Measurements from ENCODE around the gene RBP4. TPM values are rescaled to one million over a fixed set of nuclear protein-coding genes. Genes with fewer than 3 reads are reported as not detected.

RBP4 gene
- total RNA-seq, 1 donor from 2014 or later: 18.6 TPM

DNA sequence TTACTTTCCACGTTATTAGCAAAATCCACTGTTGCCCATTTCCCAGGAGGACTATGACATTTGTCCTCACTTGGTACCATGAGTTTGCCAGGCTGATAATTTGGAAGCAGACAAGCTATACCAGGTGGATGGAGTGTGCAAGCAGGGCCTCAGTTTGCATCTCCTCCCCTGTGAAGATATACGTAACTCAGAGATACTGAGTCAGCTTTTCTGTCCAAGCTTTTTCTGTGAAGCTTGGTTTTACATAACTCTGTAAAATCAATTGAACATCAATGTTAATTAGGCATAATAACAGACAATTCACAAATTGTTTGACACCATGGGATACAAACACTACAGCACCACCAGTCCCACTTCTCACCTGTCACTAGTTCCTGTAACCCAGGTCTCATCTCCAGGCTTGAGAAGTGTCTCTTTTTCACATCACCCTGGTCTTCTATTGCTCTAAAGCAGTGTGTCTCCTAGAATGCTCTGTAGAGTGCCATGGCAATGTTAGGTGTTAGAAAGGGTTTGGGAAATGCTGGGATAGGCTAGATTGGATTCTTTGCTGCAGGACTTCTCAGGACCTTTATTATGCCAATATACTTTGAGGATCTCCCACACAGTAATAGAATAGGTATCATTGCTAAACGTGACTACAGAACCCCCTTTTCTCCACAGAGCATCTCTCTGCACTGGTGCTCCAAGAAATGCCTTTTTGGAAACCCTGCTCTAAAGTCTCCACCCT lies 20.9 kb downstream of the RBP4 start:
- TF ChIP-seq, protein P1, sequence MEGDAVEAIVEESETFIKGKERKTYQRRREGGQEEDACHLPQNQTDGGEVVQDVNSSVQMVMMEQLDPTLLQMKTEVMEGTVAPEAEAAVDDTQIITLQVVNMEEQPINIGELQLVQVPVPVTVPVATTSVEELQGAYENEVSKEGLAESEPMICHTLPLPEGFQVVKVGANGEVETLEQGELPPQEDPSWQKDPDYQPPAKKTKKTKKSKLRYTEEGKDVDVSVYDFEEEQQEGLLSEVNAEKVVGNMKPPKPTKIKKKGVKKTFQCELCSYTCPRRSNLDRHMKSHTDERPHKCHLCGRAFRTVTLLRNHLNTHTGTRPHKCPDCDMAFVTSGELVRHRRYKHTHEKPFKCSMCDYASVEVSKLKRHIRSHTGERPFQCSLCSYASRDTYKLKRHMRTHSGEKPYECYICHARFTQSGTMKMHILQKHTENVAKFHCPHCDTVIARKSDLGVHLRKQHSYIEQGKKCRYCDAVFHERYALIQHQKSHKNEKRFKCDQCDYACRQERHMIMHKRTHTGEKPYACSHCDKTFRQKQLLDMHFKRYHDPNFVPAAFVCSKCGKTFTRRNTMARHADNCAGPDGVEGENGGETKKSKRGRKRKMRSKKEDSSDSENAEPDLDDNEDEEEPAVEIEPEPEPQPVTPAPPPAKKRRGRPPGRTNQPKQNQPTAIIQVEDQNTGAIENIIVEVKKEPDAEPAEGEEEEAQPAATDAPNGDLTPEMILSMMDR (IDR thresholded peaks at IDR 0.05): no peak
- Histone ChIP-seq H3K27ac (no peak overlapping the region), H3K27me3 (no peaks in the 10 kb centered on the region), H3K36me3 (no peaks in the 10 kb centered on the region), H3K9me3 (no peaks in the 10 kb centered on the region), H3K4me3 (no peak overlapping the region), H3K4me1 (no peaks in the 10 kb centered on the region)
- intact Hi-C loops (cut with DNase I): no loop called here
- DNase-seq (no peak), ATAC-seq (no peak)

DNA sequence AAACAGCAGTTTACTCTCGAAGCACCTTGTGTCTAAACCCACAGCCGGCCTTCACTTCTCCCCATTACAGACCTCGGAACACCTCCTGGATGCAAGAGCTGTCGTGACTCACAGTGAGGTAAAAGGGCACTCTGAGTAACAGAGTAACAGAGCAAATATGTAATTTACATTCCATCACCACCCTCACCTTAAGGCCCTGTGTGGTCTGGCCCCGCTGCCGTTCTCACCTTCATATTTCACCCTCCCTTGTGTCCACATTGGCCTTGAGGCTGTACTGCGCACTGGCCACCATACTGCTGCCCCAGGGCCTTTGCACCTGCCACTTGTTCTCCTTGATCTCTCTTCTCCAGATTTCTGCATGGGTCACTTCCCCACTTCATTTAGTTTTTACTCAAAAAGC lies 21.9 kb downstream of the RBP4 start:
- H3K4me3 ChIP-seq: no peak overlapping the region
- no peak overlapping the region for H3K27ac ChIP-seq
- TF ChIP-seq, protein P1 (IDR thresholded peaks at IDR 0.05): no peak
- H3K4me1 ChIP-seq: no peaks in the 10 kb centered on the region
- no peaks in the 10 kb centered on the region for H3K9me3 ChIP-seq
- no peak for DNase-seq
- H3K27me3 ChIP-seq: no peaks in the 10 kb centered on the region
- no peak for ATAC-seq
- intact Hi-C loops (cut with DNase I): no loop called here
- no peaks in the 10 kb centered on the region for H3K36me3 ChIP-seq

- intact Hi-C loops (cut with DNase I): no loop called here
- H3K27ac ChIP-seq: no peak overlapping the region
- TF ChIP-seq, protein P1 (IDR thresholded peaks at IDR 0.05): no peak
- H3K9me3 ChIP-seq: no peaks in the 10 kb centered on the region
- H3K4me3 ChIP-seq: no peak overlapping the region
- H3K27me3 ChIP-seq: no peaks in the 10 kb centered on the region
- no peaks in the 10 kb centered on the region for H3K36me3 ChIP-seq
- no peak for ATAC-seq
- DNase-seq: no peak
- peaks cover 9% of the 10 kb centered on the region for H3K4me1 ChIP-seq
Measured at GRCh38 chr10:93577565-93577964, 23.5 kb downstream of the RBP4 start.

DNA sequence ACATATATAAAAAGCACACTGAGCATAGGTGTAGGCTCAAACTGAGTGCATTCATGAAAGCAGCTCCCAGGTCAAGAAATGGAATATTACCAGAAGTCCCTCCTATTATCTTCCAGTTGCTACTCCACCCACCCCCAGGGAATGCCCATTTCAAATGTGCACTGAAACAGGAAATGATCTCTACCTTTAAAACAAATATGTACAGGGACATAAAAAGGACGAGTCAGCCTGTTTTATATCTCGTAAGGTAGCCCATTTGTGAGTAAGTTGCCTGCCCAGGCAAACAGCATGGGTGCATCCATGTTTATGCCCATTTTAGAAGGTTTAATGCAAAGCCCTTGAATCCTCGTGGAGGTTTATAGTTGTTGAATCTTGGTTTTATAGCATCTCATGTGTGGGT lies 24.1 kb downstream of the RBP4 start:
- no peak overlapping the region for H3K4me3 ChIP-seq
- no peaks in the 10 kb centered on the region for H3K36me3 ChIP-seq
- H3K4me1 ChIP-seq: peaks cover 9% of the 10 kb centered on the region
- DNase-seq (no peak), ATAC-seq (no peak)
- no peaks in the 10 kb centered on the region for H3K9me3 ChIP-seq
- H3K27me3 ChIP-seq: peaks cover 2% of the 10 kb centered on the region
- intact Hi-C loops (cut with DNase I): no loop called here
- no peak overlapping the region for H3K27ac ChIP-seq
- TF ChIP-seq, protein P1 (IDR thresholded peaks at IDR 0.05): no peak

- Histone ChIP-seq H3K4me1 (peaks cover 9% of the 10 kb centered on the region), H3K27ac (no peak overlapping the region), H3K9me3 (no peaks in the 10 kb centered on the region), H3K27me3 (peaks cover 10% of the 10 kb centered on the region), H3K4me3 (no peak overlapping the region), H3K36me3 (no peaks in the 10 kb centered on the region)
- TF ChIP-seq, protein P1 (IDR thresholded peaks at IDR 0.05): no peak
- DNase-seq (no peak), ATAC-seq (no peak)
- intact Hi-C loops (cut with DNase I): no loop called here
Measured at GRCh38 chr10:93573924-93574323, 27.1 kb downstream of the RBP4 start.

Measured in upper lobe of right lung (tissue), 1 donor.